Hepatocyte (in vitro differentiated cells): Measurements from ENCODE around the gene ZBTB6. TPM values are rescaled to one million over a fixed set of nuclear protein-coding genes. Genes with fewer than 3 reads are reported as not detected.
"Not testable (repeated sequence)": the region's sequence is repeated elsewhere in the genome, so short reads cannot be mapped to it uniquely, and the experiment has no call there.

ENCODE experiments used
- DNase-seq: peaks from one replicate; pipeline ENCODE4 v3.0.0-alpha.2; 2016; ENCODE audit warnings: low spot score
- H2AFZ ChIP-seq: fragments of 200-600 bp; sonication (generic); 2 replicates; pipeline ENCODE4 v1.6.0; 2016; ENCODE audit warnings: antibody characterized with exemption, mild to moderate bottlenecking
- H3K27ac ChIP-seq: fragments of 200-600 bp; sonication (generic); 2 replicates; pipeline ENCODE4 v1.5.1; 2016; ENCODE audit warnings: mild to moderate bottlenecking
- H3K27me3 ChIP-seq: fragments of 200-600 bp; sonication (generic); 2 replicates; pipeline ENCODE4 v1.6.1; 2016
- H3K36me3 ChIP-seq: fragments of 200-600 bp; sonication (generic); replicated peaks from 2 replicates; pipeline ENCODE4 v1.5.1; 2016; ENCODE audit warnings: low read depth; ENCODE audit not compliant: insufficient read depth
- H3K4me1 ChIP-seq: fragments of 200-600 bp; sonication (generic); 2 replicates; pipeline ENCODE4 v1.5.1; 2016; ENCODE audit warnings: mild to moderate bottlenecking, moderate library complexity; ENCODE audit not compliant: insufficient read depth
- H3K4me2 ChIP-seq: fragments of 200-600 bp; sonication (generic); 2 replicates; pipeline ENCODE4 v1.6.0; 2016
- H3K4me3 ChIP-seq: fragments of 200-600 bp; sonication (generic); 2 replicates; pipeline ENCODE4 v1.5.1; 2016; ENCODE audit warnings: mild to moderate bottlenecking
- H3K79me2 ChIP-seq: fragments of 200-600 bp; sonication (generic); 2 replicates; pipeline ENCODE4 v1.6.0; 2017; ENCODE audit warnings: mild to moderate bottlenecking
- H3K9me2 ChIP-seq: fragments of 200-600 bp; sonication (generic); replicated peaks from 2 replicates; pipeline ENCODE4 v1.6.0; 2017; ENCODE audit warnings: mild to moderate bottlenecking; ENCODE audit not compliant: insufficient read depth
- H3K9me3 ChIP-seq: fragments of 200-600 bp; sonication (generic); 2 replicates; pipeline ENCODE4 v1.5.1; 2016; ENCODE audit warnings: low read depth, mild to moderate bottlenecking
- H4K20me1 ChIP-seq: fragments of 200-600 bp; sonication (generic); 2 replicates; pipeline ENCODE4 v1.6.0; 2016; ENCODE audit warnings: mild to moderate bottlenecking; ENCODE audit not compliant: insufficient read depth, poor library complexity, severe bottlenecking
- EZH2 ChIP-seq: fragments of 200-600 bp; sonication (generic); IDR thresholded peaks from 2 replicates; pipeline ENCODE4 v1.6.1; 2016; ENCODE audit warnings: antibody characterized with exemption, mild to moderate bottlenecking, borderline replicate concordance
- EZH2phosphoT487 ChIP-seq: fragments of 200-600 bp; sonication (generic); IDR thresholded peaks from one replicate; pipeline ENCODE4 v1.6.1; 2018; ENCODE audit warnings: antibody characterized with exemption, mild to moderate bottlenecking, low read depth, moderate library complexity; ENCODE audit not compliant: unreplicated experiment, severe bottlenecking
- WGBS: methylation state at CpG from one replicate; pipeline ENCODE4 v1.1.6; 2016; ENCODE audit warnings: low lambda C conversion rate; ENCODE audit errors: missing lambda C conversion rate; 5-methylcytosine and 5-hydroxymethylcytosine counted together
- polyA plus RNA-seq: library from polyadenylated mRNA; unstranded; fragments of >200 nt; fragmentation: Nextera tagmentation; extraction: Ambion mirVana; gene quantifications from 2 replicates; pipeline ENCODE4 v1.2.1, GENCODE V29; 2016
- total RNA-seq: library from RNA; depleted of rRNA; stranded (reverse); fragments of >200 nt; gene quantifications from 2 replicates; pipeline ENCODE4 v1.2.3, GENCODE V29; 2014
- TF ChIP-seq, protein P1 (sequence below): fragments of 200-600 bp; sonication (generic); IDR thresholded peaks from 2 replicates; pipeline ENCODE4 v1.5.1; 2016; ENCODE audit warnings: antibody characterized with exemption, mild to moderate bottlenecking; ENCODE audit not compliant: poor library complexity

Gene ZBTB6
- total and polyA plus RNA-seq, 2 experiments from 2014 or later, result 2.4 to 13.8 TPM

DNA sequence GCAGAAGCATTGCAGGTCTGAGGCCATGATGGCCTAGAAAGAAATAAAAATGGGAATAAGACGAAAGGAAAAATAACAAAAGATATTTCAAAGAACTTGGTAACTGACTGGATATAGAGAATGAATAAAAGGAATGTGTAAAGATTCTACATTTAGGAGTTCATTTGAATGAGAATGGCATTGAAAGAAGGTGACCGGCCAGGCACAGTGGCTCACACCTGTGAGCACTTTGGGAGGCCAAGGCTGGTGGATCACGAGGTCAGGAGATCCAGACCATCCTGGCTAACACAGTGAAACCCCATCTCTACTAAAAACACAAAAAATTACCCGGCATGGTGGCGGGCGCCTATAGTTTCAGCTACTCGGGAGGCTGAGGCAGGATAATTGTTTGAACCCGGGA is 9.6 kb upstream of the ZBTB6 start:
- Histone ChIP-seq H3K36me3 (no peaks in the 10 kb centered on the region), H4K20me1 (peaks cover 6% of the 10 kb centered on the region), H3K4me1 (no peaks in the 10 kb centered on the region), H2AFZ (no peak overlapping the region), H3K9me3 (no peaks in the 10 kb centered on the region), H3K9me2 (no peaks in the 10 kb centered on the region), H3K4me3 (no peak overlapping the region), H3K27me3 (no peaks in the 10 kb centered on the region), H3K27ac (no peak overlapping the region), H3K4me2 (no peak overlapping the region), H3K79me2 (peaks cover 72% of the 10 kb centered on the region)
- no peak for DNase-seq
- no peak for TF ChIP-seq EZH2phosphoT487
- TF ChIP-seq, protein P1, sequence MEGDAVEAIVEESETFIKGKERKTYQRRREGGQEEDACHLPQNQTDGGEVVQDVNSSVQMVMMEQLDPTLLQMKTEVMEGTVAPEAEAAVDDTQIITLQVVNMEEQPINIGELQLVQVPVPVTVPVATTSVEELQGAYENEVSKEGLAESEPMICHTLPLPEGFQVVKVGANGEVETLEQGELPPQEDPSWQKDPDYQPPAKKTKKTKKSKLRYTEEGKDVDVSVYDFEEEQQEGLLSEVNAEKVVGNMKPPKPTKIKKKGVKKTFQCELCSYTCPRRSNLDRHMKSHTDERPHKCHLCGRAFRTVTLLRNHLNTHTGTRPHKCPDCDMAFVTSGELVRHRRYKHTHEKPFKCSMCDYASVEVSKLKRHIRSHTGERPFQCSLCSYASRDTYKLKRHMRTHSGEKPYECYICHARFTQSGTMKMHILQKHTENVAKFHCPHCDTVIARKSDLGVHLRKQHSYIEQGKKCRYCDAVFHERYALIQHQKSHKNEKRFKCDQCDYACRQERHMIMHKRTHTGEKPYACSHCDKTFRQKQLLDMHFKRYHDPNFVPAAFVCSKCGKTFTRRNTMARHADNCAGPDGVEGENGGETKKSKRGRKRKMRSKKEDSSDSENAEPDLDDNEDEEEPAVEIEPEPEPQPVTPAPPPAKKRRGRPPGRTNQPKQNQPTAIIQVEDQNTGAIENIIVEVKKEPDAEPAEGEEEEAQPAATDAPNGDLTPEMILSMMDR, result no peak
- TF ChIP-seq EZH2, result no peak
- 94% methylated on average over 8 of the region's 8 CpGs for WGBS

GRCh38 chr9:122918310-122918709 is 5.2 kb upstream of the ZBTB6 start:
- TF ChIP-seq EZH2phosphoT487 (no peak), EZH2 (no peak)
- TF ChIP-seq, protein P1, result no peak
- H3K27ac ChIP-seq, result no peak overlapping the region
- no peak overlapping the region for H3K4me3 ChIP-seq
- no peak for DNase-seq
- H3K4me1 ChIP-seq, result no peaks in the 10 kb centered on the region
- peaks cover 3% of the 10 kb centered on the region for H4K20me1 ChIP-seq
- WGBS, result 96% methylated on average over 2 of the region's 2 CpGs
- H2AFZ ChIP-seq, result no peak overlapping the region
- H3K79me2 ChIP-seq, result peaks cover 33% of the 10 kb centered on the region
- H3K9me3 ChIP-seq, result no peaks in the 10 kb centered on the region
- H3K27me3 ChIP-seq, result no peaks in the 10 kb centered on the region
- no peaks in the 10 kb centered on the region for H3K36me3 ChIP-seq
- no peak overlapping the region for H3K4me2 ChIP-seq
- H3K9me2 ChIP-seq, result no peaks in the 10 kb centered on the region

DNA sequence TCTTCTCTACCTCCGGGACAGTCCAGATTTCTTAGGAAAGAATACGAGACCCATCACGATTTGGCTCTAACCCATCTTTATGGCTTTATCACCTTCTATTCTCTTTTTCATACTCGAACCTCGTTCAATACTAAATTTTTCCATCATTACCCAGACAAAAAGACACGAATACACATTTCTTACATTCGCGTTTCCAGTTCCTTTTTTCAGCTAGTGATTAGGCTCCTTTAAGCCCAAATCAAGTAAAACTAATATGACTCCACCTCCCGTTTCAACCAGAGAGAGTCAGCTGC is 506 bp downstream of the ZBTB6 start:
- no peaks in the 10 kb centered on the region for H3K9me3 ChIP-seq
- peak overlapping the region; percentile 82 for H3K4me3 ChIP-seq
- DNase-seq, result no peak
- H3K4me1 ChIP-seq, result peaks cover 6% of the 10 kb centered on the region
- H3K79me2 ChIP-seq, result peaks cover 39% of the 10 kb centered on the region
- peak overlapping the region; percentile 93 for H2AFZ ChIP-seq
- H3K36me3 ChIP-seq, result peaks cover 3% of the 10 kb centered on the region
- WGBS, result 8% methylated on average over 9 of the region's 9 CpGs
- H3K27me3 ChIP-seq, result no peaks in the 10 kb centered on the region
- no peaks in the 10 kb centered on the region for H3K9me2 ChIP-seq
- TF ChIP-seq EZH2 (no peak), EZH2phosphoT487 (no peak)
- TF ChIP-seq, protein P1, result no peak
- peak overlapping the region; percentile 82 for H3K4me2 ChIP-seq
- H3K27ac ChIP-seq, result peak overlapping the region; percentile 94
- H4K20me1 ChIP-seq, result no peaks in the 10 kb centered on the region

GRCh38 chr9:122906122-122906521 is 7.0 kb downstream of the ZBTB6 start:
- H3K27ac ChIP-seq, result peak overlapping the region; percentile 68
- H2AFZ ChIP-seq, H3K27me3 ChIP-seq, H4K20me1 ChIP-seq, H3K36me3 ChIP-seq, H3K9me2 ChIP-seq, DNase-seq, H3K9me3 ChIP-seq, H3K4me3 ChIP-seq: not testable (repeated sequence)
- 97% methylated on average over 16 of the region's 16 CpGs for WGBS
- peaks cover 11% of the 10 kb centered on the region for H3K4me1 ChIP-seq
- peaks cover 59% of the 10 kb centered on the region for H3K79me2 ChIP-seq
- H3K4me2 ChIP-seq, result peak overlapping the region; percentile 69
